Mesenchymal stem cell (in vitro differentiated cells and primary cell): Measurements from ENCODE around the gene BAX.

Experiments used
- DNase-seq: peaks from one replicate; pipeline ENCODE4 v3.0.0-alpha.2; 2013
- H2AFZ ChIP-seq: one replicate; pipeline ENCODE4 v1.6.1; 2013; ENCODE audit warnings: low read depth, mild to moderate bottlenecking, control low read depth, inconsistent platforms, low read length, moderate library complexity
- H2AK5ac ChIP-seq: 2 replicates; pipeline ENCODE4 v1.6.1; 2013; ENCODE audit warnings: low read length, moderate library complexity, mild to moderate bottlenecking, inconsistent platforms; ENCODE audit not compliant: severe bottlenecking
- H2BK120ac ChIP-seq: one replicate; pipeline ENCODE4 v1.6.1; 2013; ENCODE audit warnings: low read depth, mild to moderate bottlenecking, inconsistent platforms, low read length, moderate library complexity
- H2BK12ac ChIP-seq, 2 experiments: one replicate each; pipeline ENCODE4 v1.6.1; 2013; ENCODE audit warnings: inconsistent platforms in 2 of 2, low read length in 2 of 2, mild to moderate bottlenecking in 2 of 2, moderate library complexity in 2 of 2, control low read depth in 1 of 2
- H2BK15ac ChIP-seq: one replicate; pipeline ENCODE4 v1.6.1; 2013; ENCODE audit warnings: mild to moderate bottlenecking, low read depth, inconsistent platforms; ENCODE audit not compliant: poor library complexity, severe bottlenecking
- H2BK5ac ChIP-seq: 2 replicates; pipeline ENCODE4 v1.6.1; 2013; ENCODE audit warnings: low read depth, mild to moderate bottlenecking, low read length, control low read depth, inconsistent platforms; ENCODE audit not compliant: poor library complexity, severe bottlenecking
- H3K14ac ChIP-seq, 2 experiments: one replicate each; pipeline ENCODE4 v1.6.1; 2013; ENCODE audit warnings: inconsistent platforms in 2 of 2, low read length in 2 of 2, control low read depth in 1 of 2, mild to moderate bottlenecking in 1 of 2, moderate library complexity in 1 of 2
- H3K18ac ChIP-seq, 2 experiments: one replicate each; pipeline ENCODE4 v1.6.1; 2013; ENCODE audit warnings: inconsistent platforms in 2 of 2, low read length in 2 of 2, control low read depth in 1 of 2, low read depth in 1 of 2, mild to moderate bottlenecking in 1 of 2
- H3K23ac ChIP-seq, 2 experiments: one replicate each; pipeline ENCODE4 v1.6.1; 2013; ENCODE audit warnings: inconsistent platforms in 2 of 2, low read length in 2 of 2, mild to moderate bottlenecking in 2 of 2, moderate library complexity in 2 of 2, control low read depth in 1 of 2
- H3K27ac ChIP-seq: 2 replicates; pipeline ENCODE4 v1.5.1; 2013; ENCODE audit warnings: mild to moderate bottlenecking, moderate library complexity, low read length, control low read depth, inconsistent platforms; ENCODE audit not compliant: poor library complexity, severe bottlenecking
- H3K27me3 ChIP-seq, 2 experiments: 2 replicates each; pipeline versions ENCODE4 v1.6.1 to v1.7.0; 2013; ENCODE audit warnings: low read length in 2 of 2, mild to moderate bottlenecking in 2 of 2, moderate library complexity in 2 of 2, control low read depth in 1 of 2, inconsistent platforms in 1 of 2; ENCODE audit not compliant: control insufficient read depth in 1 of 2, insufficient read depth in 1 of 2
- H3K36me3 ChIP-seq, 2 experiments: 2 replicates each; pipeline versions ENCODE4 v1.6.1 to v1.7.0; 2013; ENCODE audit warnings: low read length in 2 of 2, control low read depth in 1 of 2, inconsistent platforms in 1 of 2, low read depth in 1 of 2, mild to moderate bottlenecking in 1 of 2; ENCODE audit not compliant: insufficient read depth in 2 of 2, control insufficient read depth in 1 of 2
- H3K4ac ChIP-seq, 2 experiments: one replicate each; pipeline ENCODE4 v1.6.1; 2013; ENCODE audit warnings: inconsistent platforms in 2 of 2, low read length in 2 of 2, mild to moderate bottlenecking in 2 of 2, moderate library complexity in 2 of 2, control low read depth in 1 of 2, low read depth in 1 of 2
- H3K4me1 ChIP-seq: 2 replicates; pipeline ENCODE4 v1.6.1; 2013; ENCODE audit warnings: low read depth, low read length, control low read depth; ENCODE audit not compliant: control insufficient read depth, insufficient read depth
- H3K4me2 ChIP-seq: 2 replicates; pipeline ENCODE4 v1.6.1; 2013; ENCODE audit warnings: low read length, mild to moderate bottlenecking, inconsistent platforms; ENCODE audit not compliant: poor library complexity, severe bottlenecking
- H3K4me3 ChIP-seq, 2 experiments: 2 replicates each; pipeline versions ENCODE4 v1.5.1 to v1.7.0; 2013; ENCODE audit warnings: low read length in 2 of 2, mild to moderate bottlenecking in 2 of 2, control low read depth in 1 of 2, low read depth in 1 of 2; ENCODE audit not compliant: insufficient read depth in 1 of 2
- H3K79me1 ChIP-seq: replicated peaks from 2 replicates; pipeline ENCODE4 v1.6.1; 2013; ENCODE audit warnings: mild to moderate bottlenecking, control low read depth, low read length, inconsistent platforms; ENCODE audit not compliant: poor library complexity, severe bottlenecking
- H3K9ac ChIP-seq: 2 replicates; pipeline ENCODE4 v1.7.0; 2013; ENCODE audit warnings: mild to moderate bottlenecking, low read length, moderate library complexity
- H3K9me3 ChIP-seq: 2 replicates; pipeline ENCODE4 v1.7.0; 2013; ENCODE audit warnings: mild to moderate bottlenecking, low read length; ENCODE audit not compliant: control insufficient read depth
- H4K8ac ChIP-seq: one replicate; pipeline ENCODE4 v1.6.1; 2013; ENCODE audit warnings: inconsistent platforms, mild to moderate bottlenecking, low read length, moderate library complexity
- H4K91ac ChIP-seq: one replicate; pipeline ENCODE4 v1.6.1; 2013; ENCODE audit warnings: mild to moderate bottlenecking, low read length, inconsistent platforms
- WGBS: methylation state at CpG from one replicate; pipeline ENCODE4 v1.1.7; 2013; ENCODE audit warnings: mixed read lengths; 5-methylcytosine and 5-hydroxymethylcytosine counted together

The BAX gene

DNA sequence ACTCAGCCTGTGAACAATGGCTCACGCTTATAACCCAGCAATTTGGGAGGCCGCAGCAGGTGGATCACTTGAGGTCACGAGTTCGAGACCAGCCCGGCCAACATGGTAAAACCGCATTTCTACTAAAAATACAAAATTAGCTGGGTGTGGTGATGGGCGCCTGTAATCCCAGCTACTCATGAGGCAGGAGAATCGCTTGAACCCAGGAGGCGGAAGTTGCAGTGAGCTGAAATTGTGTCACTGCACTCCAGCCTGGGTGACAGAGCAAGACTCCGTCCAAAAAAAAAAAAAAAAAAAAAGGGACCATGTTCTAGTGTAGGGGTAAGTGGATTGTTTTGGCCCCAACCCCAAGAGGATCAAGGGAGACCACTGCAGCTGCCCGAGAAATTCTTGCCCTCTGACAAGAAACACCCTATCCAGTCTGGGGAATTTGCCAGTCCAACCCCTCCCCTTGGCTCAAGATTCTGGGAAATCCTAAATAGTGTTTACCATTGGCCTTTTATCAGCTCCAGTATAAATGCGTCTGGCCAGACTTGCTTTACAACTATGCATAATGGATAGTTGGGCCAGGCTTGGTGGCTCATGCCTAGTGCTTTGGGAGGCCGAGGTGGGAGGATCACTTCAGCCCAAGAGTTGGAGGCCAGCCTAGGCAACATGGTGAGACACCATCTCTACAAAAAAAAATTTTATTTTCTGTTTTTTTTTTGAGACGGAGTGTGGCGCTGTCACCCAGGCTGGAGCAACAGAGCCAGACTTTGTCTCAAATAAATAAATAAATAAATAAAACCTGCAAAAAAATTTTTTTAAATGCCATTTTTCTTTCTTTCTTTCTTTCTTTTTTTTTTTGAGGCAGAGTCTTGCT lies 26.3 kb upstream of the BAX start:
- H4K91ac ChIP-seq: no peak overlapping the region
- H3K23ac ChIP-seq: no peak overlapping the region
- H2AFZ ChIP-seq: no peak overlapping the region
- no peak overlapping the region for H3K18ac ChIP-seq
- H4K8ac ChIP-seq: no peak overlapping the region
- no peak overlapping the region for H2BK12ac ChIP-seq
- no peak overlapping the region for H3K4ac ChIP-seq
- H3K9ac ChIP-seq: no peak overlapping the region
- H3K9me3 ChIP-seq: no peaks in the 10 kb centered on the region
- no peak overlapping the region for H2BK15ac ChIP-seq
- no peak overlapping the region for H2BK5ac ChIP-seq
- peaks cover 9% of the 10 kb centered on the region for H3K4me1 ChIP-seq
- H3K27ac ChIP-seq: no peak overlapping the region
- H2BK120ac ChIP-seq: no peak overlapping the region
- DNase-seq: no peak
- WGBS: 94% methylated on average over 13 of the region's 15 CpGs
- no peak overlapping the region for H3K4me2 ChIP-seq
- H3K14ac ChIP-seq: no peak overlapping the region
- no peak overlapping the region for H2AK5ac ChIP-seq
- peaks cover 0 to 9% of the 10 kb centered on the region in 2 experiments for H3K27me3 ChIP-seq
- no peak overlapping the region for H3K4me3 ChIP-seq
- no peaks in the 10 kb centered on the region for H3K79me1 ChIP-seq
- no peaks in the 10 kb centered on the region for H3K36me3 ChIP-seq

DNA sequence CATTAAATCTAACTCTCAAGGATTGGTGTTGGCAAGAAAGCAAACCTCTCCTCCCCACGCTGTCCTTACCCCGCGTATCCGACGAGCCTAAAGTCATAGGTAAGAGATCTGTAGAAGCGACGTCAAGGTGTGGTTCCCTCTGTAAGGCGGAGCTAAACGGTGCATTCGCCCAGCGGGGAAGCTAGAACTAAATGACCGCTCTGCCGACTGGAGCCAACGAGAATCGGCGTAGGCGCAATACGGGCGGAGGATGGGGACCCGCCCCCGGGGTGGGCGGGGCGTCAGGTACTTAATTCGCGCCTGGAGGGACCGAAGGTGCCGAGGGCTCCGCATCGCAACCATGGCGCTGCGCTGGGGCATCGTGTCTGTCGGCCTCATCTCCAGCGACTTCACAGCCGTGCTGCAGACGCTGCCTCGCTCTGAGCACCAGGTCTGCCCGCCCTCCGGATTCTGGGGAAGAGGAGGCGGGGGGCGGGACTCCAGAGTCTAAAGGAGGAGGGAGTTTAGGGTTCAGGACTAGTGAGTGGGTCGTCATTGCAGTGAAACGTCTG lies 21.2 kb upstream of the BAX start, which contains the start of gene DHDH:
Gene DHDH, plus strand, starts transcription at position 318 of the 551 bp plus-strand sequence. Its CDS starts 23 bp downstream, at position 341.
- Histone ChIP-seq H3K9ac (peak within 1 kb of the TSS; percentile 67), H2AK5ac (no peak within 1 kb of the TSS), H3K27ac (no peak within 1 kb of the TSS), H3K18ac (peak within 1 kb of the TSS in 1 of 2 experiments; percentile 46), H3K79me1 (no peaks in the 10 kb centered on the region), H2BK15ac (peak within 1 kb of the TSS; percentile 52), H3K23ac (no peak within 1 kb of the TSS), H3K4me1 (peaks cover 8% of the 10 kb centered on the region), H2AFZ (peak within 1 kb of the TSS; percentile 90), H3K27me3 (peaks cover 0 to 9% of the 10 kb centered on the region in 2 experiments), H3K4ac (no peak within 1 kb of the TSS), H4K91ac (no peak within 1 kb of the TSS), H3K36me3 (no peaks in the 10 kb centered on the region), H2BK120ac (peak within 1 kb of the TSS; percentile 30), H2BK12ac (no peak within 1 kb of the TSS), H2BK5ac (no peak within 1 kb of the TSS), H3K14ac (peak within 1 kb of the TSS in 1 of 2 experiments; percentile 78), H3K9me3 (no peaks in the 10 kb centered on the region), H3K4me2 (peak within 1 kb of the TSS; percentile 82), H3K4me3 (peak within 1 kb of the TSS; percentile 61 to 80), H4K8ac (peak within 1 kb of the TSS; percentile 24)
- peak; percentile 72 for DNase-seq
- WGBS: 2% methylated on average over 35 of the region's 43 CpGs

DNA sequence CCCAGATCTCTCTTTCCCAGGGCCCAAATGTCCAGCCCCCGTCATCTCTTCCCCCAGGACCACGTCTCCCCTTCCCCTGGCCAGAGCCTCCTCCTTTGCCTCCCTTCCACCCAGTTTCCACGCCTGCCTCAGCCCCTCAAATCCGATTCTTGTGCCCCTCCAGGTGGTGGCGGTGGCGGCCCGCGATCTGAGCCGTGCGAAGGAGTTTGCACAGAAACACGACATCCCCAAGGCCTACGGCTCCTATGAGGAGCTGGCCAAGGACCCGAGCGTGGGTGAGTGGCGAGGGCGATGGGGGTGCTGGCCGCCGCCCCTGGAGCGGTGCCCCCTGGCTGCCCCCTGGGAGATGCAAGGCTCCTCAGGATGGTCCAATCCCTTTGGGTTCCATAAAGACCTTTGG lies 19.8 kb upstream of the BAX start:
- Histone ChIP-seq H3K36me3 (no peaks in the 10 kb centered on the region), H3K18ac (no peak overlapping the region), H3K4me3 (no peak overlapping the region), H3K4ac (no peak overlapping the region), H2AFZ (no peak overlapping the region), H3K27ac (no peak overlapping the region), H3K79me1 (no peaks in the 10 kb centered on the region), H3K9me3 (no peaks in the 10 kb centered on the region), H2BK120ac (no peak overlapping the region), H3K9ac (no peak overlapping the region), H3K27me3 (peaks cover 0 to 9% of the 10 kb centered on the region in 2 experiments), H2BK12ac (no peak overlapping the region), H4K91ac (peak overlapping the region; percentile 22), H3K4me2 (no peak overlapping the region), H2AK5ac (no peak overlapping the region), H3K23ac (no peak overlapping the region), H2BK5ac (no peak overlapping the region), H3K4me1 (peaks cover 8% of the 10 kb centered on the region), H4K8ac (no peak overlapping the region), H2BK15ac (no peak overlapping the region), H3K14ac (no peak overlapping the region)
- no peak for DNase-seq
- WGBS: 71% methylated on average over 19 of the region's 19 CpGs

DNA sequence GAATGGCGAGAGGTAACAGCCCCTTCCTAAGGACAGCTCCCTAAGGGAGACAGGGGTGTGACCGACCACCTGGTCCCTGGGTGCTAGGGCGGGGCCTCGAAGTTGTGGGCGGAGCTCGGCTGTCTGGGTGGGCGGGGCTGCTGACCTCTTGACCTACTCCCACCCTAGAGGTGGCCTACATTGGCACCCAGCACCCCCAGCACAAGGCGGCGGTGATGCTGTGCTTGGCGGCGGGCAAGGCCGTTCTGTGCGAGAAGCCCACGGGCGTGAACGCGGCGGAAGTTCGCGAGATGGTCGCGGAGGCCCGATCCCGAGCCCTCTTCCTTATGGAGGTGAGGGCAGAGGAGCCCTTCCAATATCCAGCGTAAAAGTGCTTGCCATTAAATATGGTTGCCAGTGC lies 18.8 kb upstream of the BAX start:
- H2BK12ac ChIP-seq: no peak overlapping the region
- peaks cover 1% of the 10 kb centered on the region for H3K9me3 ChIP-seq
- H2AK5ac ChIP-seq: no peak overlapping the region
- H3K27ac ChIP-seq: no peak overlapping the region
- H3K36me3 ChIP-seq: no peaks in the 10 kb centered on the region
- no peak overlapping the region for H2BK15ac ChIP-seq
- peaks cover 8% of the 10 kb centered on the region for H3K4me1 ChIP-seq
- no peak overlapping the region for H3K23ac ChIP-seq
- H3K9ac ChIP-seq: no peak overlapping the region
- DNase-seq: no peak
- H3K27me3 ChIP-seq: peaks cover 0 to 9% of the 10 kb centered on the region in 2 experiments
- H3K4me2 ChIP-seq: no peak overlapping the region
- no peak overlapping the region for H2BK5ac ChIP-seq
- H2AFZ ChIP-seq: no peak overlapping the region
- no peaks in the 10 kb centered on the region for H3K79me1 ChIP-seq
- no peak overlapping the region for H4K8ac ChIP-seq
- no peak overlapping the region for H4K91ac ChIP-seq
- H3K18ac ChIP-seq: no peak overlapping the region
- 97% methylated on average over 25 of the region's 25 CpGs for WGBS
- H2BK120ac ChIP-seq: no peak overlapping the region
- H3K14ac ChIP-seq: no peak overlapping the region
- no peak overlapping the region for H3K4ac ChIP-seq
- no peak overlapping the region for H3K4me3 ChIP-seq
